Fibroblast of skin of abdomen (primary cell): ENCODE measurements around the gene CMSS1.
"Not testable (repeated sequence)": the region's sequence is repeated elsewhere in the genome, so short reads cannot be mapped to it uniquely, and the experiment has no call there.

Source experiments
- DNase-seq: peaks from one replicate; pipeline ENCODE4 v3.0.0-alpha.2; 2013

CMSS1 gene

DNA sequence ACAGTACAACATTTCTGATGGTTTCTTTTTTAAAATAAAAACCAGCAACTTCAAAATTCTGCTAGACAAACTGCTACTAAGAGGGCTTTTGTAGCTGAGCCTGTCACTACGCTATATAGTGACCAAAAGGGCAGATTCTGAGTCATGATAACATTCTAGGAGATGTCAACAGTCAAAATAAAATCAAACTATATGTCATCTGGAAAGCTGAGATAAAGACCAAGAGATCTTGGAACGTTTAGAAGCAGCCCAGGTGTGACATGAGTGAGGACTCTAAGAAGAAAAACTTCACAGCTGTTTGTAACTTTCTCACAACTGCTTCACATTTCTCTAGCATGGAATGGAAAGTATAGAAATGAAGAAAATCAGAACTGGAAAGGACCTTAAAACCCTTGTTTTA is 212.0 kb downstream of the CMSS1 start:
- no peak for DNase-seq

DNA sequence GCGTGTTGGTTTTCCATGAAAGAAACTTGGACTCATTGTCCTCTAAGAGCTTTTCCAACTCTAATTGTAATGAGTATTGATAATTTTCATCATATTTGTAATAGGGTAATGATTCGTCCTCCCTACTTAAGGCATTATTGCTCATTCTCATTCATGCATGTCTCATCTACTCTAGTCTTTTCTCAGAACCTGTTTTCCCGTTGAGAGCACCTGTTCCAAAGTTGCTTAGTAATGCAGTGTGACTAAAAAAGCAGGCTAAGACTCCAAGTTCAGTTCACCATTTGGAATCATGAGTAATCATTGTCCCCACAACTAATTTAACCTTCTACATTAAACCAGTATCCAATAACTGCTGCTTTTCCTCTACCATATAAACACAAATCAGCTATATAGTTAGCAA is 212.7 kb downstream of the CMSS1 start:
- no peak for DNase-seq

DNA sequence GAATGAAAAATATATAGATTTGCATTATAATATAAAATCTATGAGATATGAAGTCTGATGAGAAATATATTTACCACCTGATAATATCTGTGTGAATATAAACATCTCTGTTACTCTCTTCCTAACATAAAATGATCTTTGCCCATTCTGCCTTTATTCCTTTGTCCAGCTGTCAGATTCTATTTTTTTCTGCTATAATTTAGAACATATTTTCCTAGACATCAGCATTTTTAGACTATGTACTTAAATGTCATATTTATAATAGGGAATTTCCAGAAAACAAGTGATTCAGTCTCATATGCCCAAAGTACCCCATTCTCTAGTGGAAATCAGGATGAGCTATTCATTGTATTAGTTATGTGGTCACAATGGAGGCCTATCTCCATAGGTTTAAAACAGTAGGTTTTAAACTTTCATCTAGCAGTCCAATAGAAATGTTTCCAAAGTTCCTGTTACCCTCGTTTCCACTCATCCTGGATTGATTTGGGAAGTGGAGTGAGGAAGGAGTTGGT is 213.3 kb downstream of the CMSS1 start:
- no peak for DNase-seq

DNA sequence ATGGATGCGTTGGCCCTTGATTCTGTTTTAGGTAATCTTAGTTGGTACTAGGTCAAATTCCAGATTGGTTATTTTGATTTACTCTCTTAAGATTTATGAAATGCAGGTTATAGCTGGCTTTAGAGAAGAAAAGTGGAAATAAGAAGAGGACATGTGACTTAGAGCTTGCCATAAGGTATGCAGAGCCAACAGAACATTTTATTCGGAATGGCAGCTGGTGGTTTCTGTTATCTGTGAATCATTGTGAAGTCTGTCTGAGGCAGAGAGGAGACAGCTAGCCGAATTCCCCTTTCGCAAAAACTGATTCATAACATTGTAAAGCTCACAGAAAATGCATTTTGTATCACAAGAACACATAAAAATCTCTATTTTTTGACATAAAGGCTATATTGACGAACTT is 214.6 kb downstream of the CMSS1 start:
- DNase-seq = peak; percentile 90

DNA sequence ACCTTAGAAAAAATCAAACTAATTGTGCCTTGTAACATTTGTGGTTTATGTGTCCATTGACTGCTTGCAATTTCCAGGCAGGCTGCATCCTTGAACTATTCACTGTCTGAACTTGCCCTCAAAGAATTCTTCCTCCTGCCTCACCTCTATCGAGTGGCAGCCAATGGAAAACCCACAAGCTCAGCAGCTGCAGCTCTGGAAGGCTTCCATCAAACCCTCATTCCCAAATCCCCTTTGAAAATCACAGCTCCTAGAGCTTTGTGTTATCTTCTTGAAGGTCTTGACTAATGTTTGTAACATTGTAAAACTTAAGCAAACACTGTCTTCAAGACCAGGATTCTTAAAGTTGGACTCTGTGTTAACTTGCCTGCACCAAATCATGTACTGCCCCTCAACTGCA is 215.5 kb downstream of the CMSS1 start:
- DNase-seq = peak; percentile 96

DNA sequence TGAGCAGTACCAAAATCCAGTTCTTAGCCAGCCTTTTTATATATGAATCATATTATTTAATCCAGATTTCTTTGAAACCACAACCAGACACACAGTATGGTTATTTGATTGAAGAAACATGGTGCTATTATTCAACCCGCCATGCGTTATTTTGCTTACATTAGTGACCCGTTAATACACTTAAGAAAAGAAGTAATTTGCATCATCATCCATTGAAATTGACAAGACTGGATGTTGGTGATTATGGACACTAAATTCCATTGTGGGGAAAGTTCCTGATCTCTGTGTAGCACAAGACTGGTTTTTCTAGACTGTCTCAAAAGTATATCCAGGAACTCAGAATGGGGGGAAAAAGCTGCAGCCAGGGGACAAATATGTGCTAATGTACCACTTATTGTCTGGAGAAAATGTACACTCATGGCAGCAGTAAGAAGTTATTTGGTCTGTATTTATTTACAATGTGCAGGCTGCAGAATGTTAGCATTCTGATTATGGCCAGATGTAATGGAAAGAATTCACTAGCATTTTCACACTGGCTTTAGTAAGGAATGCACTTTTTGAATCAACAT is 216.3 kb downstream of the CMSS1 start:
- DNase-seq = peak; percentile 95

DNA sequence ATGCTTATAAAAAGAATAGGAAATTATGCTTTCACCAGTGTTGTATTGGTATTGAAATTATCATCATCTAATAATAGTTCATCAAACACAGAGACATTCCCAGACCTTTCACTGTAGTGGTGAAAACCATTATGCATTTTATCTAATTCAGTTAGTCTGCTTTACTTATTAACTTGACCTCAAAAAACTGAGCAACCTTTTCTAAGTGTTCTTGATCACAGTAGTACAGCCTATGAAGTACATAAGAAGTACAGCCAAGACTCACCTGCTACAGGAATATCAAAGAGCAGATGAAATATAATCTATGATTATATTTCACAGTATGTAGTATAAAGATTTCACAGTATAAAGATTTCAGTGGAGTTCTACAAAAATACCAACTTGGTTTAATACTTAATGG is 221.4 kb downstream of the CMSS1 start:
- DNase-seq = no peak

DNA sequence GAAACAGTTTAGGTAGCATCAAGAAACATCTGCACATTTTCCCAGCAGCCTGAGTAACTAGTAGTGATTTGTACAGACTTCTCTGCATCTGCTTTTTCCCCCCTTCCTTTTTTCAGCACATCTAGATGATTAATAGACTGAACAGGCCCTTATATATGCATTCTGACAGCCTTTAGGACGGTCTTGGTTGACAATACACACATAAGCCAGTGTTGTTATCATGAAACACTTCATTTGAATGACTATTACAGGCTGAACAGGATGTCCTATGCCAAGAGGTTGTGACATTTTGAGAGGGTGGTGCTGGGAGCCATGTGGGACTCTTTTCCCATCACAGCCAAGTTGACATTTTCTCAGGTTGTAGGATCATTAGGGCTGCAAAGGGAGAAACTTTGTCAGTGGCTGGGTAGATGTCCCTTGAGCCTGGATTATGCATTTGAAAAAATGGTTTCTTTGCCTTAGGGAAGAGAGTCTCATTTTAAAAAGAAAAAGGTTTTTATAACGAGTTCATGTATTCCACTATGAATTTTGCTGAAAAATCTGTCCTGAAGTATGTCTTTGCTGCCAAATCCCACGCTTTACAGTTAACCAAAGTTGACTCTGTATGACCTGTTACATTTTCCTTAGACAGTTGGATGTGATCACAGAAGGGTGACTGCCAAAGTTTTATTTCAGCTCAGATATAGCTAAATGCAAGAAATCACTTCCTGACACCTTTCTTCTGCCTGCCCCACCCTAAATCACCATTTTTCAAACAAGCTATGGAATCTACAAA is 223.0 kb downstream of the CMSS1 start:
- DNase-seq = peak; percentile 77

DNA sequence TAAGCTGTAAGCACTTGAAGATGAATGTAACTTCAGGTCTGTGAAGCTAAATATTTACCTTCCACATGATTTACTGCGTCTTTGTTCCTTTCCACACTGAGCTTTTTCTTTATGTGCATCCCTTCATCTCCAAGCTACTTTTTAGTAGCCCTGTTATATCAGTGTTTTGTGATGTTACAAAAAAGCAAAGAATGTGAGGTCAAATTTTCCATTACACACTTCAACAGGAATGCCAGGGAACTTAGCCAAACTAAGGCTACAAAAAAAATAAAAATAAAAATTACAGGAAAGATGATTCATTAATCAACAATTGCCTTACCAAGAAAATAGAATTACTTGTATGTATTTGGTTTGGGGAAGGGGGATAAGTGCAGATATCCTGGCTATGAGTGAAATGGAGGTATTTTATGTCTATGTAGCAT is 223.7 kb downstream of the CMSS1 start:
- DNase-seq = peak; percentile 92

DNA sequence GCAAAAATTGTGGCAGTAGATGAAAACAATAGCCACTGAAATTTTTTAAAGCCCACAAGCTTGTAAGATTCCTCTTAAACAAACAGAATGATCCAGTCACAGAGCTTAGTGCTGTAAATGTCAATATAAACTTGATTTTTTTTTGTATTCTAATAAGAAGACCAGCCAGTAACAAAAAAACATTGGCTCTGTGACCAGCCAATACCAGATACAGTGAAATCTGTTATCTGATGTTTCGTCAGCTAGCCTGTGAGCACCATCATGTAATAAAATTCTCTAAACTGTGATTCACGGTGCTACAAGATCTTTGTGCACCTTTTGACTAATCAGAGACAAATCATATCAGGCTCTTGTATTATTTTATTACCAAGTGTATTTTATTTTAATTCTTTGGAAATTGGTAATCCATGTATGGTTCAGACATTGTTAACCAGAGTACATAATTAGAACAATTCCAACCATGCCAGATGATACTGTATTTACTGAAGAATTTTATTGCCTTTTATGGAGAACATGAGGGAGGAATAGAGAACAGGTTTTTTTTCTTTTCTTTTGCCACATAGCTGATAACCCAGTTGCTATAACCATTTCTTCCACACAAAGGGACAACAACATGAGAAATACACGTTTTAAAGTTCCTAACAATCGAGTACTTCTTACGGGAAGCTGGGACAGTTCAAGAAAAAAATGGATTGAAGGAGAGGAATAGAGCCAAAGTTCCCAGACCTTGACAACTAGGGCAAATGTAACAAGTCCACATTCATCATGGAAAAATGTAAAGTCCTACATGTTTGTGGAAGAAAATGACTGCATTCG is 224.7 kb downstream of the CMSS1 start:
- DNase-seq = peak; percentile 93

DNA sequence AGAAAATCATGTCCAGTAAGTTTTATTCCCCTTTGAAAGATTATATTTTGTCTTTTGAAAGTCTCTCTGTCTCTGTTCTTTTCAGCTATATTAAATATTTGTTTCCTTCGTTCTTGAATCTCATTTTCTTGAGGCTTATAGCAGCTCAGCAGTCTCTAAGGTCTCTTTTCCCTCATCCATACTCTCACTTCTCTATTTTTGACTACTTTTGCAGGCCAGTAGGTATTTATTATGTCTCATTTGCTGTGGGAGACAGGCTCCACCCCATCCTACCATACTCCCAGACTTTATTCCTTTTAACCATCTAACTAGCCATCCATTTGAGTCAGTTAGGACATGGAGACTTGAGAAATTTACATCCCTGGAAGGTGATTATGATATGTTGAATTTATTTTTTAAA is 225.6 kb downstream of the CMSS1 start:
- no peak for DNase-seq

DNA sequence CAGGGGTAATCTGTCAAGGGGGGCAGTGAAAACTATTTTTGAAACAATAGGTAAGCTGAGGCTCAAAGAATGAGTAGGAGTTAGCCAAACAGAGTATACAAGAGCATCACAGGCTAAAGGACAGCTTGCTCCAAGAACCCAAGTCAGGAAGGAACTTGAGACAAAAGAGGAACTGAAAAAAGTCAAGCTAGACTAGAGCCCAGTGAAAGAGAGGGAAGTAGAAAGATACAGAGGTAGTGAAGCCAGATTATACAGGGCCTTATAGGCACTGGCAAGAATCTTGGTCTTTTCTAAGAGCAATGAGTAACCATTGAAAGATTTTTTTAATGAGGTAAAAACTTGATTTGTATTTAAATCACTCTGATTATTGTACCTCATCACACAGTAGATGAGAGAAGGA is 226.7 kb downstream of the CMSS1 start:
- no peak for DNase-seq

DNA sequence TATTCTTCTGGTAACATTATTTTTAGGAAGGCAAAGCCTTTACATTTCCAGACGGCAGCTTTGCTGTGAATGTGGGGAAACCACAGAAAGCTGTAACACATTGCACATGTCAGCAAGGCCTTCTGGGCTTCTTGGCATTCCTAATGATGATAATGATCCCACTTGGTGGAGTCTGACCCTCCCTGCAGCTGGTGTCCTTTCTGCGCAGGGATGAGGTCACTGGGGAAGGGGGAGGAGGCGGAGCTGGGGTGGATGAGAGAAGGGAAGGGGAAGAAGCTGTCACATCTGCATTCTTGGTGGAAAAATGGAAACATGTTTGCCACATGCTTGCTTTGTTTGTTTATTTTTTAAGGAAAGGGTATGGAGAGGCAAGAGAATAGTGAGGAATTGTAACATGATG is 228.0 kb downstream of the CMSS1 start:
- peak; percentile 99 for DNase-seq

DNA sequence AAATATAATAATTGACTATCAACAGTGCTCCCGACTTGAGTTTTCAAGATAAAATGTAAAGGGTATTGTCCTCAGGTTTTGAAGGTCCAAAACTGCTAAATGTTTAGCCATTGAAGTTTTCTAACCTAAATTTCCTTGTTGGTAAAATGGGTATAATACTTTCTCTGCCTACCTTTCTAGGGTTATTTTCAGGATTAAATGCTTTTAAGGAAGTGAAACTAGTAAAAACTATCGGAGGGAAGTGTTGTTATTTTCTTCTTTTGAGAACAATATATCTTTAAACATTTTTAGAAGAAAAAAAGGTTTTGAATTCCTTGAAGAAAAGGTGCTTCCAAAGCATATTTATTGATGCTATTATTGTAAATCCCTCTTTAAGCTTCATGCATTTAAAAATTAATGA is 229.3 kb downstream of the CMSS1 start:
- DNase-seq = no peak

DNA sequence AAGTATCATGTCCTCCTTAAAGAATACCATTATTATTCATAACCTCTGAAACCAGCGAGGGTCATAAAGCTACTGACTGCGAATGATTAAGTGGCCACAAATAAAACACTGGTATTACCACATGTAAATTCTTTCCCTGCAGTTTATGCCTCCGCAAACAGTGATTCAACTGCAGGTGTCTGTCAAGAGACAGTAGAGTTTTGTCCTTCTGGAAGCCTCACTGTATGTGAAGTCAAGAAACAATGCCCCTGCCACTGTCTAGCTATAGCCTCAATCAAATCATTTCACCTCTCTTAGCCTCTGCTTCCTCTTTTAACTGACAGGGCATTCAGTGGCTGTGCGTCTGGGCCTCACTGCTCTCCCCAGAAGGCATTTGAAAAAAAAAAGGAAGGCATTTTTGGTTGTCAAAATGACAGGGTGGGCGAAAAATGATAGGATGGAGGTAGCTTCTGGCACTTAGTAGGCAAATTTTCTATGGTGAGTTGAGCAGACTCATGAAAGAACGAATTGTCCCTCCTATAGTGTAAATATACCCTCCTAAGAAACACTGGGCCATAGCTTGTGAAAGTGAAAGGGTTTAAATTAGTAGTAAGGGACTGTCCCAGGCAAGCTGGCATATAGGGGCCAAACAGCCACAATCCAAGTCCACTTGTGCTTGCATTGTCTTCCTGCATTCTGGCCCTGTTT is 229.9 kb downstream of the CMSS1 start:
- peak; percentile 94 for DNase-seq

DNA sequence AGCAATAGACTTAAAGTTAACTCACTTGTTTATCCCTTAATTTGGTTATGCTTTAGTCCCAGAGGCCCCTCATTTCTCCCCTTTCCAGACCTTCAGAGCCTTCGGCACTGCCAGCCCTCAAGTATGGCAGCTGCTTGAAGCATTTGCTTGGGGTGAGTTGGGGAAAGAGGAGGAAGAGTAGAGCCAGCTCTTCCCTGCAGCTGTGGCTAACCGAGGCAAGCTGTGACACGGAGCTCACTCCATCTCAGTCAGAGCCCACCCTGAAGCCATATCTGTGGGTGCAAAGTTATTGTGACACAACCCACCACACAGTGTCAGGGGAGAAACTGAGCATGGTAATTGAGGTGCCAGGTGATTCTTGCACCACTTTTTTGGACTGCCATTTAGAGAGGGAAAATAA is 230.6 kb downstream of the CMSS1 start:
- DNase-seq = no peak

DNA sequence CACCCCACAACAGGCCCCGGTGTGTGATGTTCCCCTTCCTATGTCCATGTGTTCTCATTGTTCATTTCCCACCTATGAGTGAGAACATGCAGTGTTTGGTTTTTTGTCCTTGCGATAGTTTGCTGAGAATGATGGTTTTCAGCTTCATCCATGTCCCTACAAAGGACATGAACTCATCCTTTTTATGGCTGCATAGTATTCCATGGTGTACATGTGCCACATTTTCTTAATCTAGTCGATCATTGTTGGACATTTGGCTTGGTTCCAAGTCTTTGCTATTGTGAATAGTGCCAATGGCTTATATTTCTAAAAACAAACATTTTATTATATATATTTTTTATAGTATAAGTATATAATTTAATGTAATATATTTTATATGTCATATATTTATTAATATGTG is 233.9 kb downstream of the CMSS1 start:
- not testable (repeated sequence) for DNase-seq

DNA sequence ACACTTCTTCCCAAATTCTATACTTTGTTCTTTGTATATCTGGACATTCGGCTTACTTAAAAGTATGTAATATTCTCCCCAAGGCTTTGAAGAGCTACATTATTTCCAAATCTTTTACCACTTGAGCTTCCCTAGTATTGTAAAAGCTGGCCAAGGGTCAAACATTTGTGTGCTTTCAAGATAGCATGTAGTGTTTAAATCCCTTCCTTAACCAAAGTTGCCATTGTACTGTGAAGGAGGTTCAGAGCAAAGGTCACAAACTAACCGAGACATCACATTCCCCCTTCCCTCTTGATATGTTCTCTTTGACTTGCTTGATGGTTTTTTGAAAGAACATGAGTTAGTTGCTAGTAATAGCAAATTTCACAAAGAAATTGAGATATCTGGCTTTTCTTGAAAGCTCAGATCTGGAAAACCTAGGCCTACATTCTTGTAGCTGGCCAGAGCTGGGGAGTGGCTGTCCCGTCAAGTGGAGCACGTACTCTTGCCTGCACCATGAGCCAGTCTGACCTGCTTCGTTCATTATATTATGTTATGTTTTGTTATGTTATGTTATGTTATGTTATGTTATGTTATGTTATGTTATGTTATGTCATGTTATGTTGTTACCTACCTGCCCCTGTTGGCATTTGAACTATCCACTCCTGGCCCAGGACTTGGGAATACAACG is 236.4 kb downstream of the CMSS1 start:
- no peak for DNase-seq

DNA sequence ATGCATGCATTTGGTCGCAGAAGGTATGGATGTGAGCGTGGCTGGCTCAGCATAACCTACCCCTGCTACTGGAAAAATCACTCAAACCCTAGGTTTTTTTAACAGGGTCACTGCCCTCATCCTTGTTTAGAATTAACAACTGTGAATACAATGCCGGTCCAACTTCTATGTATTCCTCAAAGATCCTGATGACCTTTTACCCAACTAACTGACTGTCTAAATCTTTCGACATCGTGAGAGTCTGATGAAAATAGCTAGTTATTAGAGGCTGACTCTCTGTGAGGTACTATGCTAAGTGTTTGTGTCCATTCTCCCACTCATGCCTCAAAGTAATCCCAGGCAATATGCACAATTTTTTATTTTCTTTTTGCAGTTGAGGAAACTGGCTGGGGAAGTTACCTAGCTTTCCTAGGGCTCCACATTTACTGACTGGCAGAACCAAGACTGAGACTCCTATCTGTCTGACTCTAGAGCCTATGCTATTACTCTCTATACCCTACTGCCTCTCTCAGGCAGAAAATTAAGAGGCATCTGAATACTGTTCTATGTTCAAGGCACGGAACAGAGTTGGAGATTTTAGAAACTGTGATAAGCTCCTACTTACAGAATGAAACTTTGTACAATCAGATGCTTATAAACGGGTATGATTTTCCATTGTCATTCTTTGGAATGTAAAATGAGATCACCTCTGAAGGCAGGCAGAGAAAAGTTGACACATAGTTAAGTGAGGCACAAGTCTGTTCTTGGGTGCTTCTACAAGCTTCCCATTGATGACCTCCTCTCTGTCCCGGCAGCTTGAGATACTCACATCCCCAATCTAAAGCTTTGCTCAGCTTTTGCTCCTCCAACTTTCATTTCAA is 240.3 kb downstream of the CMSS1 start:
- no peak for DNase-seq

DNA sequence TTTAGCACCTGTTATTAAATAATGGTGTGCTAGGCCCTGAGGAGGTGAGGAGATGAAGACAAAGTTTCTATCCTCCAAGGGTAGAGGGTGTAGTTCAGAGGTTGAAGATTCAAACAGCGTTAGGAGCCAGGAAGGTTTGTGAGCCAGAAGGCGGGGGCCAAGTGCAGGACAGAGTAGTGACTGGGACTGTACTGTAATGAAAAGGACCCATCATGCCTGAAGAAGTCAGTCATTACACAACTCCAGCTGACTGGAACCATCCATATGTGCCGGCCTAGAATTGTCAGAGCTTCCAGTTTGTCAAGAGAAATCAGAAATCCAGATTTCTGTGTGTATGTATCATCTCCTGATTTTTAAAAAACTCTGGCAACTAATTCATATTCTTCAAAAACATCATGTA is 241.8 kb downstream of the CMSS1 start:
- no peak for DNase-seq
